Fibroblast of the aortic adventitia (primary cell): ENCODE data around the gene ARHGEF4. TPM values are rescaled to one million over a fixed set of nuclear protein-coding genes. Genes with fewer than 3 reads are reported as not detected.

Source experiments
- DNase-seq: peaks from one replicate; pipeline ENCODE4 v3.0.0-alpha.2; 2010; ENCODE audit warnings: low read depth
- H3K4me3 ChIP-seq: 2 replicates; pipeline ENCODE4 v1.5.1; 2011; ENCODE audit warnings: low read depth, mild to moderate bottlenecking, control low read depth, low read length, moderate library complexity
- total RNA-seq: library from RNA; depleted of rRNA; stranded (reverse); fragments of >200 nt; gene quantifications from 2 replicates; pipeline ENCODE4 v1.2.3, GENCODE V29; 2012; ENCODE audit warnings: low replicate concordance
- TF ChIP-seq, protein P1 (sequence below): IDR thresholded peaks from 2 replicates; pipeline ENCODE4 v1.5.1; 2011; ENCODE audit warnings: mild to moderate bottlenecking, low read length, control low read depth, inconsistent platforms; ENCODE audit not compliant: insufficient read depth

The ARHGEF4 gene
- total RNA-seq, 1 donor = 5.2 TPM

DNA sequence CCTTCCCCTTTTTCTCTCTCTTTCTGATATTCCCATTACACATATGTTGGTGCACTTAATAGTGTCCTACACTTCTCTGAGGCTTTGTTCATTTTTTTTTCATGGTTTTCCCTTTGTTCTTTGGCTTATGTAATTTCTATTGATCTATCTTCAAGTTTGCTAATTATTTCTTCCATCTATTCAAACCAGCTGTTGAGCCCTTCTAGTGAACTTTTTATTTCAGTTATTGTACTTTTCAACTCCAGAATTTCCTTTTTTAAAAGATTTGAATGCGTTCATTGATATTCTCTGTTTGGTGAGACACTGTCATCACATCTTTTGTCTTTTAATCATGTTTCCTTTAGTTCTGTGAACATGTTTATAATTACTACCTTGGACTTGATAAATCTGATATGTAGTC is 118.2 kb downstream of the ARHGEF4 start:
- TF ChIP-seq, protein P1, sequence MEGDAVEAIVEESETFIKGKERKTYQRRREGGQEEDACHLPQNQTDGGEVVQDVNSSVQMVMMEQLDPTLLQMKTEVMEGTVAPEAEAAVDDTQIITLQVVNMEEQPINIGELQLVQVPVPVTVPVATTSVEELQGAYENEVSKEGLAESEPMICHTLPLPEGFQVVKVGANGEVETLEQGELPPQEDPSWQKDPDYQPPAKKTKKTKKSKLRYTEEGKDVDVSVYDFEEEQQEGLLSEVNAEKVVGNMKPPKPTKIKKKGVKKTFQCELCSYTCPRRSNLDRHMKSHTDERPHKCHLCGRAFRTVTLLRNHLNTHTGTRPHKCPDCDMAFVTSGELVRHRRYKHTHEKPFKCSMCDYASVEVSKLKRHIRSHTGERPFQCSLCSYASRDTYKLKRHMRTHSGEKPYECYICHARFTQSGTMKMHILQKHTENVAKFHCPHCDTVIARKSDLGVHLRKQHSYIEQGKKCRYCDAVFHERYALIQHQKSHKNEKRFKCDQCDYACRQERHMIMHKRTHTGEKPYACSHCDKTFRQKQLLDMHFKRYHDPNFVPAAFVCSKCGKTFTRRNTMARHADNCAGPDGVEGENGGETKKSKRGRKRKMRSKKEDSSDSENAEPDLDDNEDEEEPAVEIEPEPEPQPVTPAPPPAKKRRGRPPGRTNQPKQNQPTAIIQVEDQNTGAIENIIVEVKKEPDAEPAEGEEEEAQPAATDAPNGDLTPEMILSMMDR = no peak
- H3K4me3 ChIP-seq = no peak overlapping the region
- DNase-seq = no peak

DNA sequence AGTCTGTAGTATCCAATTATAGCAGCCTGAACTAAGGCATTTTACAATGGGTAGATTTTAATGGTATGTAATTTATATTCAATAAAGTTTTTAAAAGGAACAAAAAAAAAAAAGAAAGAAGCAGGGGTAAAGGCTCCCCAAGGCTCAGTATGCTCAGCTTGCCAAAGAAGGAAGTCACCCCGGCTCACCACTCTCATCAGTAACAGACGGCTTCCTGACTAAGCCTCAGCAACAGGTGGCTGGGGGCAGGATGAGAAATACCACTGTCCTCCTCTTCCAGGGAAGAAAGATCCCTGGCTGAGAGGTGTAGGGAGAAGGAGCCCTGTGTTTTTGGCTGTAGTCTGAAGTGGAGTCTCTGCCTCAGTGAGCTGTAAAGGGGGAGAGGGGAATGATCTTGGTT is 121.2 kb downstream of the ARHGEF4 start:
- TF ChIP-seq, protein P1 = no peak
- DNase-seq = no peak
- no peak overlapping the region for H3K4me3 ChIP-seq

DNA sequence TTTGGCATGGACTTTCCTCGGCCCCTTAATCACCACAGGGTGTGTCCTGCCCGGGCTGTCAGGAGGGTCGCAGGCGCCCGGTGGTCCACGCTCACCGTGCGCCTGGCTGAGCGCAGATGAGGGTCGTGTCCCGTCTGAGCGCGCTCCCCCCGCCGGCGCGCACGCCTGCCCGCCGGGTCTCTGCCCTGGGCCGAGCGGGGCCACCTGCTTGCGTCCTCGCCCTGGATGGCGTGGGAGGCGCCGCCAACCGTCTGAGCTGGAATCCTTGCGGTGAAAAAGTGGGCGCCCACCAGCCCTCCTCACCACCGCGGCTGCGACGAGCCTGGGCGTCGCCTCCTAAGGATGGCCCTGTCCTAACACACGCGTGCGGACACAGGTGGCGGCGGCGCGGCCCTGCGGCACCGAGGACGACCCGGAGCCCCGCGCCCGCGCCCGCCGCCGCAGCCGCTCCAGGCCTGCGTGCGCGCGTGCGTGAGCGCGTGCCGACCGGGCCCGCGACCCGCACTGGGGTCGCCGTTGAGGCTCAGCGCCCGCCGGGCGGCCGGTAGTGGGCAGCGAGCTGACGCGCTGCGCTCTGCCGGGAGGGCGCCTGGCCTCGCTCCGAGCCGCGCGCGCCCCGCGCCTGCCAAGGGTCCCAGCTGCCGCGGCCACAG is 126.6 kb downstream of the ARHGEF4 start:
- DNase-seq = no peak
- H3K4me3 ChIP-seq = no peak overlapping the region
- TF ChIP-seq, protein P1 = no peak

DNA sequence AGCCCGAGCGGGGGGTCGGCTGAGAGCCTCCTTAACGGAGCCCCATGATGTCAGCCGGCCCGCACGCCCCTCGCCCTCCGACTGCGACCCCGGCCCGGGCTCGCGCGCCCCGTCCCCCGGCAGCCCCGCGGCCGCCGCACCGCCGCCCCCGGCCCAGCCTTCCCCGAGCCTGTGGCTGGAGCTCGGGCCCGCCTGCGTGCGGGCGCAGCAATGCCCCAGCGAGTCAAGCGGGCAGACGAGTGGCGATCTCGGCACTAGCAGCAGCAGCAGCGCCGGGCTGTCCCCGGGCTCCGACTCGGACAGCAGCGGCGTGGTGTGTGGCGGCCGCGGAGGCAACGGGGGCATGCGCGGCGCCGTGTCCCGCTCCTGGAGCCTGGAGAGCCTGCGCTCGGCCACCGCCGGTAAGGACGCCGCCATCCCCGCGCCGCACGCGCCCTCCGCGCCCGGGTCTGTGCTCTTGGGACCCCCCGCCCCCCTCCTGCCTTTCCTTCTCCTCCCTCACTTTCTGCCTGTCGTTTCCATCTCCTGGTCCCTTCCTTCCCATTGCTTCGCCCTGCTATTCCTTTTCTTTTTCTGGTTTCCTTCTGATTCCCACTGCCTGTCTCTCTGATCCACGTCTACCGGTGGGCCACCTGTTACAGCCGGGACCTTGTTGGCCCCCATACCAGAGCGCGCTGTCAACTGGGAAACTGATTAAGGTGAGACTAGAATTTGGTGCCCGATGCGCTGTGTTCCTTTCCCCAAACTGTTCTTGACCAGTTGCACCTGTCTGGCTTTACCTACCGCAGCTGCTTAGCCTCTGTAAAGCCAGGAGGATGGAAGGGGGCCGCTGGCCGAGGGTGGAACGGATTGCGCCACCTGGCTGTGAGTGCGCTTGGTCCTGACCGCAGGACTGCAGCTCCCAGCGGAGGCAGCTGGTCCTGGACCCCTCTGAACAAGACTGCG is 127.4 kb downstream of the ARHGEF4 start:
- no peak for DNase-seq
- TF ChIP-seq, protein P1 = no peak
- H3K4me3 ChIP-seq = no peak overlapping the region

DNA sequence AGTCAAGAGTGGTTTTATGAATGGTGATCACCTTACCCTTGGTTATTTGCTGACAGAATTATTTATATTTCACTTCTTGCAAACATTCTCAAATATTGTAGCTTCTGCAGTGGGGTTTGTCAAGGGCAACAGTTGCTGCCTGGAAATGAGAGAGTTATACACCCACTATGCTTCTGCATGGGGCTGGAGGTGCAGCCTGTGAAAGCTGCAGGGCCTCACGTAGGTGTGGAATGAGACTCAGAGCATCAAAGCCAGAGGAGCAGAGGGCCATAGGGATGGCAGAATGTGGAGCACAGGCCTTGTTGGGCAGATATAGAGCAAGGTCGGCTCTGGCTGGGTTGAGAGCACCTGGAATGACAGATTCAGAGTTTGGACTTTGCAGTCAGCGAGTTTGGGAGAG is 128.2 kb downstream of the ARHGEF4 start:
- no peak overlapping the region for H3K4me3 ChIP-seq
- TF ChIP-seq, protein P1 = no peak
- no peak for DNase-seq

DNA sequence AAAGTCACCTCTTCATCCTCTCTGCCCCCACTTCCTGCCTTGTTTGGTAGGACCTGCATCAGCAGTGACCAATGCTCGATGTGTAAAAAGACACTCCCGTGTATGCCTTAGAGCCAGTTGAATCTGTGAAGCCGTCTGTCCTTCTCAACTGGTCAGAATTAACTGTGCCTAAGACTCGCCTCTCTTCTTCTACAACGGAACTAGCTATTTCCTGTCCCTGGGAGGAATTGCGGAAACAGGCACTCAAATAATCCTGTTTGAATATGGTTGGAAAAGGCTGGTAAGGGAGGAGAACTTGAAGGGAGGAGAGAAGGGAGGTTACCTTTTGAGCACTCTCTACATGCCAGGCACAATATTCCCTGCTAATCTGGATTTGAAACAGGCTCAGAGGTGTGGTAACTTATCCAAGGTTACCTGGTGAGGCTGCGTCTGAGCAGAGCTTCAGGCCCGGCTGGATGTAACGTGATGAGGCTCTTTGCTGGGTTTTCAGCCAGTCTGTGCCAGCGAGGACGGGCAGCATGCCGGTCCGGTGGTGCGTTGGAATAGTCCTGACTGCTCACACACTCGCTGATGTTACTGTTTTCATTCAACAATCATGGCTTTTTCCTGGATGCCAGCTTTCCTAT is 129.5 kb downstream of the ARHGEF4 start:
- TF ChIP-seq, protein P1 = no peak
- no peak overlapping the region for H3K4me3 ChIP-seq
- DNase-seq = no peak
